Fibroblast of lung (primary cell): ENCODE results near the gene SEMA5A. TPM values are rescaled to one million over a fixed set of nuclear protein-coding genes. Genes with fewer than 3 reads are reported as not detected.

Source experiments
- DNase-seq, 2 donors: peaks; one replicate each; pipeline versions ENCODE4 v3.0.0 to v3.0.0-alpha.2; 2010; ENCODE audit warnings: low read depth in 2 of 2
- H2AFZ ChIP-seq: 2 replicates; pipeline ENCODE4 v1.5.1; 2012; ENCODE audit warnings: low read length, control low read depth, inconsistent platforms
- H3K27ac ChIP-seq: 2 replicates; pipeline ENCODE4 v1.5.1; 2011; ENCODE audit warnings: low read length, control low read depth; ENCODE audit not compliant: insufficient read depth
- H3K27me3 ChIP-seq: 2 replicates; pipeline ENCODE4 v1.5.1; 2011; ENCODE audit warnings: mild to moderate bottlenecking, low read length; ENCODE audit not compliant: control insufficient read depth, insufficient read depth
- H3K36me3 ChIP-seq: 2 replicates; pipeline ENCODE4 v1.5.1; 2011; ENCODE audit warnings: low read length; ENCODE audit not compliant: control insufficient read depth, insufficient read depth
- H3K4me1 ChIP-seq: 2 replicates; pipeline ENCODE4 v1.5.1; 2011; ENCODE audit warnings: low read length; ENCODE audit not compliant: control insufficient read depth, insufficient read depth; ENCODE audit errors: extremely low read depth
- H3K4me2 ChIP-seq: 2 replicates; pipeline ENCODE4 v1.5.1; 2011; ENCODE audit warnings: low read length, control low read depth; ENCODE audit not compliant: insufficient read depth; ENCODE audit errors: extremely low read depth
- H3K4me3 ChIP-seq, 4 experiments: fragments of 200-600 bp in 1 of 4; sonication (generic) in 1 of 4; replicated peaks in 1 of 4; 2 replicates each; pipeline ENCODE4 v1.5.1; 2011 to 2016; ENCODE audit warnings: low read length in 4 of 4, low read depth in 3 of 4, mild to moderate bottlenecking in 3 of 4, control low read depth in 2 of 4, inconsistent platforms in 1 of 4, mixed read lengths in 1 of 4; ENCODE audit not compliant: insufficient read depth in 1 of 4; ENCODE audit errors: control extremely low read depth in 1 of 4
- H3K79me2 ChIP-seq: 2 replicates; pipeline ENCODE4 v1.5.1; 2012; ENCODE audit warnings: mild to moderate bottlenecking, low read length, inconsistent platforms; ENCODE audit not compliant: control insufficient read depth, insufficient read depth
- H3K9ac ChIP-seq: 2 replicates; pipeline ENCODE4 v1.5.1; 2011; ENCODE audit warnings: mild to moderate bottlenecking, low read length, control low read depth; ENCODE audit not compliant: insufficient read depth
- H3K9me3 ChIP-seq: 2 replicates; pipeline ENCODE4 v1.5.1; 2012; ENCODE audit warnings: low read depth, low read length; ENCODE audit not compliant: control insufficient read depth, insufficient read depth
- H4K20me1 ChIP-seq: 2 replicates; pipeline ENCODE4 v1.5.1; 2011; ENCODE audit warnings: low read length; ENCODE audit not compliant: control insufficient read depth, insufficient read depth; ENCODE audit errors: extremely low read depth
- CTCF ChIP-seq, 2 donors: IDR thresholded peaks in 1 of 2; conservative IDR thresholded peaks in 1 of 2; 1 replicate in 1 of 2; 2 replicates in 1 of 2; pipeline ENCODE4 v1.5.1; 2011 to 2012; ENCODE audit warnings: low read length in 2 of 2, control low read depth in 1 of 2, inconsistent platforms in 1 of 2, low read depth in 1 of 2, mild to moderate bottlenecking in 1 of 2
- EZH2 ChIP-seq: IDR thresholded peaks from 2 replicates; pipeline ENCODE4 v1.5.1; 2012; ENCODE audit warnings: low read length, control low read depth, mild to moderate bottlenecking; ENCODE audit errors: missing control alignments
- polyA plus RNA-seq, 2 donors: library from polyadenylated mRNA; depleted of rRNA in 1 of 2; stranded (reverse) in 1 of 2; unstranded in 1 of 2; fragments of >200 nt; gene quantifications; 2 replicates each; pipeline ENCODE4 v1.2.1, GENCODE V29; 2011 to 2012; ENCODE audit warnings: missing spikeins in 1 of 2
- total RNA-seq: library from RNA; depleted of rRNA; stranded (reverse); fragments of >200 nt; gene quantifications from 2 replicates; pipeline ENCODE4 v1.2.1, GENCODE V29; 2014

Gene SEMA5A
- total and polyA plus RNA-seq, 2 donors (not counting 1 experiment from before 2014, with no cell fraction given), result 30.6 to 49.0 TPM

- peak overlapping the region; percentile 79 for H3K9ac ChIP-seq
- H3K79me2 ChIP-seq, result peaks cover 75% of the 10 kb centered on the region
- peak overlapping the region; percentile 77 to 98 (median 82) for H3K4me3 ChIP-seq
- TF ChIP-seq EZH2, result no peak
- TF ChIP-seq CTCF (conservative IDR thresholded peaks at IDR 0.05 in 1 of 2, IDR thresholded peaks at IDR 0.05 in 1 of 2; ENCODE audit: low read depth in 1 of 2, low read length in 2 of 2), result no peak
- no peaks in the 10 kb centered on the region for H3K9me3 ChIP-seq
- H4K20me1 ChIP-seq, result no peaks in the 10 kb centered on the region
- H3K4me1 ChIP-seq, result no peaks in the 10 kb centered on the region
- peak overlapping the region; percentile 83 for H3K4me2 ChIP-seq
- no peak for DNase-seq
- peaks cover 3% of the 10 kb centered on the region for H3K36me3 ChIP-seq
- no peaks in the 10 kb centered on the region for H3K27me3 ChIP-seq
- peak overlapping the region; percentile 66 for H3K27ac ChIP-seq
- H2AFZ ChIP-seq, result peak overlapping the region; percentile 4
Measured at GRCh38 chr5:9544056-9544455, 1.8 kb downstream of the SEMA5A start.

- Histone ChIP-seq H3K27ac (peak overlapping the region; percentile 66), H3K79me2 (peaks cover 69% of the 10 kb centered on the region), H3K9ac (peak overlapping the region; percentile 40), H3K4me1 (no peaks in the 10 kb centered on the region), H3K27me3 (no peaks in the 10 kb centered on the region), H2AFZ (peak overlapping the region; percentile 40), H4K20me1 (no peaks in the 10 kb centered on the region), H3K9me3 (no peaks in the 10 kb centered on the region), H3K4me3 (peak overlapping the region; percentile 77 to 98 (median 82)), H3K4me2 (peak overlapping the region; percentile 83), H3K36me3 (no peaks in the 10 kb centered on the region)
- peak in 1 of 2 donors; percentile 20 for DNase-seq
- TF ChIP-seq CTCF (conservative IDR thresholded peaks at IDR 0.05 in 1 of 2, IDR thresholded peaks at IDR 0.05 in 1 of 2; ENCODE audit: low read depth in 1 of 2, low read length in 2 of 2), result no peak
- TF ChIP-seq EZH2, result no peak
Measured at GRCh38 chr5:9543311-9543920, 2.5 kb downstream of the SEMA5A start.

GRCh38 chr5:9540791-9541190 lies 5.1 kb downstream of the SEMA5A start:
- no peak overlapping the region for H2AFZ ChIP-seq
- peak overlapping the region; percentile 62 for H3K27ac ChIP-seq
- no peaks in the 10 kb centered on the region for H3K27me3 ChIP-seq
- no peaks in the 10 kb centered on the region for H4K20me1 ChIP-seq
- H3K4me1 ChIP-seq, result no peaks in the 10 kb centered on the region
- DNase-seq, result peak in 1 of 2 donors; percentile 66
- TF ChIP-seq CTCF (conservative IDR thresholded peaks at IDR 0.05 in 1 of 2, IDR thresholded peaks at IDR 0.05 in 1 of 2; ENCODE audit: low read depth in 1 of 2, low read length in 2 of 2), result no peak
- no peak for TF ChIP-seq EZH2
- peak overlapping the region in 3 of 4 experiments; percentile 16 to 45 (median 22) for H3K4me3 ChIP-seq
- H3K9ac ChIP-seq, result peak overlapping the region; percentile 47
- peak overlapping the region; percentile 73 for H3K4me2 ChIP-seq
- no peaks in the 10 kb centered on the region for H3K9me3 ChIP-seq
- no peaks in the 10 kb centered on the region for H3K36me3 ChIP-seq
- H3K79me2 ChIP-seq, result peaks cover 55% of the 10 kb centered on the region
